GM18526 (cell line): ENCODE results near the gene USP40.

Experiments used
- POLR2A ChIP-seq: IDR thresholded peaks from 3 replicates; pipeline ENCODE4 v1.6.1; 2011; ENCODE audit not compliant: insufficient read length; ENCODE audit errors: extremely low read depth

The USP40 gene

DNA sequence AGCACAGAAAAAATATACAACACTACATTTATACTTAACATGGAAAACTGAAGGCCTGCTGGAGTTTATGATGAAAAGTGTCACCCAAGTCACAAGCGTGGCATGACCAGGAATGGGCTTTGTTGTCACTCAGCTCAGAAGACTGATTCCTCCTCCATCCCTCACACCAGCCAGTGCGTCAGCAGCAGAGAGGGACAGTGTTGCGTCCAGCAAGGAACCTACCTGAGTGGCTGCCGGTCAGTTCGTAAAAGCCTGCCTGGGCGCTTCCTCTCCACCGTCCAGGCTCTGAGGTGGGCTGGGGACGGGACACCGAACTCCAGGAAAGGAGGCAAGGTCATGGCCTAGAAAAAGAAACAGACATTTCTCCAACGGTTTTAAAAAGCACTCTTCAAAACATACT lies 77.4 kb downstream of the USP40 start:
- TF ChIP-seq POLR2A: no peak

DNA sequence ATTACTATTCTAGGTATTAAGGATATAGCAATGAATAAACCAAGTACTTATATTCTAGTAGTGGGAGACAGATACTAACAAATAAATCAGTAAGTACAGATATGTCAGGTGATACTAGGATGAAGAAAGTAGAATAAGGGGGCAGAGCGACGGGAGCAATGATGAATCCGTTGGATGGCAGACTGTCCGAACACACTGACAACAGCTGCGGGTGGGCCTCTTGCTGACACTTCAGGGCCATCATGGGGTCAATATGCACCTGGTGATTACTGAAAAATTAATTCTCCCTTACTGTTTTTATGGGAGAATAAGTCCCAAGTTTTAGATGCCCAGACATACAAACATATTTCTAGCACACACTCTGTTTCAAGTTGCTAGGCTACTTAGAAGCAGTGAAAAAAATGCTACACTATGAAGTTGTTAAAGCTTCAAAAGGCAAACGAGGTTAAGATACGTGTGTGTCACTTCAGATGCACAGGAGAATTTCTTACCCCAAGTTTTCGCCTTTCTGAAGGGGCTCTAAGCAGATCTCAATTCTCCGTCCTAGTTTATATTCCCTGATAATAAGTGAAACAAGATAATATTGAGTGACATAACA lies 78.7 kb downstream of the USP40 start:
- no peak for TF ChIP-seq POLR2A

DNA sequence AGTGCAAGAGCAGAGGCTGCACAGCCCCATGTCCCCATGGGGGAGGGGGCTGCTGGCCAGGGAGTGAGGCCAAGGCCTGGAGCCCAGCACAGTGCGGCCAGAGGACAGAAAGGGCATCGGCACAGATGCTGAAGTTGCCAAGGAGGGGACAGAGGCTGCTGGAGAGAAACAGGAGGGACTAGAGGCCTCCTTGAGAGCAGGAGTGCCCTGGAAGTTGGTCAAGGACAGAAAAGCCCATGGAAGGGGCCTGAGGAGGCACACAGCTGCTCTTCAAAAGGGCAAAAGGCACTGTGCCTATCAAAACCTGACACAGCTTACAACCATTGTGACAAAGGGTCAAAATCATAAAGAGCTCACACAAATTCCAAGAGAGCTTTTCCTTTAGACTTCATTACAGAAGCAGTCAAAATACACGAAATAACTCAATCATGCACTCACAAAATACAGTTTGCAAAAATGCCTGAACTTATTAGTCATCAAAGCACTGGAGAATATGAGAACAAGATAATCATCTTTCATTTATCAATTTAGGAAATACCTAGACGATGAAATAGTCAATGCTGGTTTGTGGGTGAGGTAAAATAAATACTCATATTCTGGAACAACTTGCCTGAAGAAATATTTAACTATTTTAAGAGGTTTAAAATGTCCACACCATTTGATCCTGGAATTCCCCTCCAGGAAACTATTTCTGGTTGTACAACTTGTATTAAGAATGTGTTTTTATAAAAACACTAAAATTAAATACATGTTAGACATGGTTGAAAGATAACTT lies 79.6 kb downstream of the USP40 start:
- TF ChIP-seq POLR2A: no peak

DNA sequence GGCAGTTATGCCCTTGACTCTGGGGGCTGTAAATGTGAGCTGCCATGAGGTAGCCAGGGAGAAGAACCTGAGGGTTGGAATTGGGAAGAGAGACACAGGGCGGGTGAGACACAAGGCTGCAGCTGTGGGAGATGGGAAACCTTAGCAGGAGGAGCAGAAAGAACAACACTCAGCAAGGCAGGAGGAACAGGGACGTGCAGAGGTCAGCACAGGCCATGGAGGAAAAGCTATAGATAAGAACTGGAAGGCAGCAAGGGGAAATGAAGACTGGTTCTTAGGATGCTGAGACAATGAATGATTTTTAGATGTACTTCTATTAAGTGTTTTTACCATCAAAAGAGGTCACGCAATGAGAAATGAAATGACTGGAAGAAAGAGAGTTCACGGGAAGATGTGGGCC lies 80.2 kb downstream of the USP40 start:
- no peak for TF ChIP-seq POLR2A

DNA sequence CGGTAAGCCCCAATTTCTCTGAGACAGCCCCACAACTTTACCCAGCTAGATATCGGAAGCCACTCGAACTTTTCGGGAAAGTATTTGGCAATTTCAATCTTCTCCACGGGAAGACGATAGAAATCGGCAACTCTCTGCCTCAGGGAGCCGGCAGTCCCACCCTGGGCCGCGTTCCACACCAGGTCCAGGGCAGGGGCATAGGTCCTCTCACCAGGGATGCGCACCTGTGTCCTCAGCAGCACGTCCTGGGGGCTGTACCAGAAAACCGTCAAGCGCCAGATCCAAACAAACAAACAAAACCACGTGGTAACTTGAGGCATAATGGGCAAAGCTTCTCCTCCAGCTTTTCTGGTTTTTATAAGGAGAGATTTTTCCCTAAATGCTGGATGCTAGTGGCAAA lies 80.9 kb downstream of the USP40 start:
- no peak for TF ChIP-seq POLR2A

DNA sequence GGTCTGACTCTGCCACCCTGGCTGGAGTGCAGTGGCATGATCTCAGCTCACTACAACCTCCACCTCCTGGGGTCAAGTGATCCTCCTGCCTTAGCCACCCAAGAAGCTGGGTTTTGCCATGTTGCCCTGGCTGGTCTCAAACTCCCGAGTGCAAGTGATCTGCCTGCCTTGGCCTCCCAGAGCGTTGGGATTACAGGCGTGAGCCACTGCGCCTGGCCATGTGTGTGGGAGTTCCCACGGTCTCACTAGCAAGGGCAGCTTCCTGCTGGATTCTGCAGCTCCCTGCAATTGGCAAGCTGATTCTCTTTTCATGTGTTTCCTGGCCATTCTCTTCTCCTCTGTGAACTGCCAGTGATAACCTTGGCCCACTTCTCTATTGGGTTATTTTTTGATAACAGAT lies 84.0 kb downstream of the USP40 start:
- TF ChIP-seq POLR2A: no peak

DNA sequence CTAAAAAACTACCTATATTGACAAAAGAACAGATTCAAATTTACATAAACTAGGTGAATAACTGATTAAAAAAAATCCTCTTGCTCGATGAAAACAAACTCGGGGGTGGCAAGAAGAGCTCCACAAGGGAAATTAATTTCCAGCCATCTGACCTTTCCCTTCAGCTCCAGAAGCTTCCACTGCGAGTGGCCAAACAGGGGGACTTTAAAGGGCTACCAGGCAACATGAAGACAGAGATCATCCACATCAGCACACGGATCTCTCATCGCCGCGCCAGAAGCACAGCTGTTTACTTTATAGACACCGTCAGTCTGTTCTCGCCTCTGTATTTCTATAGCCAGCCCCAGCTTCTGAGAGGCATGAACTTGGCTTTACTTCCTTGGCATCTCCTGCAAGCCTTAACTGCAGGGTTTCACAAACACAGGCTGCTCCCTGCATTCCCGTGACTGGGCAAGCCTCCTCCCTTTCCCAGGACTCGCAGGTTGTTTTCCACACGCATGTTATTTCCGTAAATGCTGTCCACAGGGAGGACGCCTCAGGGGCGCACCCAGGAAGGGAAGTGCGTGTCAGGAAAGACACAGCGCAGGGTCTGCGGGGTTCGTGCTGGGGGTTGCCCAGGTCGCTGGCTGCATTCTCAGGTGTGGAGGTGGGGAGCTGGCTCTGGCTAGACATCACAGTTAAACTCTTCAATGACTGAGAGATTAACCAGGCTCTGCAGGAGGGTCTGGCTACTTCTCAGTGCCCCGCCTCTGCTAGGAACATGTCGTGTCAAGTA lies 85.0 kb downstream of the USP40 start:
- TF ChIP-seq POLR2A: no peak

DNA sequence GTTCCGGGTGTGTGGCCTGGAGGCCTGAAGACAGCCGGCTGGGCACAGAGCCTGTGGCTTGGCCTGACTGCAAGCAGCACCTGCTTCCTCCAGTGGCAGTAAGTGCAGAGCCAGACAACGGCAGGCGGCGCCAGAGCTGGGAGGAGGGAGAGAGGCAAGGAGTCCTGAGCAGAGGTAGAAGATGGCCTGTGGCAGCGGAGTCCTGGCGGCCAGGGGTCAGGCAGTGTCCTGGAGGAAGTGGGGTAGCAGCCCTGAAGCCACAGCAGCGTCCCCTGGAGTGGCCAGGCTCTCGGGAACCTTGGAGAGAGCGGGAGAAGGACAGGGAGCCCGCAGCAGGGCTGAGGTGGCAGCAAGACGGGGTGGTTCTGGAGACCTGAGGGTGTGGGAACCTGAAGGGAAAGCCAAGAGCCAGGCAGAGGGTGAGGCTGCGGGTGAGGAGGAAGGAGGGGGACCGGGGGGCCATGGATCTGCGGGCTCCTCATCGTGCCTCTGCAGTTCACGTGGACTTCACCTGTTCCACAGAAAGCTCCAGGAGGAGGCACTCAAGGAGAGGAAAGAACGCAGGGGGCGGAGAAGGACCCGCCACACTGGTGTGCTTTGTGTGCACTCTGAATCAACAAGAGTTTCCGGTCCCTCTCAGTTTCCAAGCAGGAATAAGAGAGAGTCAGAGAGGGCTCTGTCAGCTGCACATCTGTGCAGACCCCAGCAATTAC lies 85.9 kb downstream of the USP40 start:
- TF ChIP-seq POLR2A: no peak

DNA sequence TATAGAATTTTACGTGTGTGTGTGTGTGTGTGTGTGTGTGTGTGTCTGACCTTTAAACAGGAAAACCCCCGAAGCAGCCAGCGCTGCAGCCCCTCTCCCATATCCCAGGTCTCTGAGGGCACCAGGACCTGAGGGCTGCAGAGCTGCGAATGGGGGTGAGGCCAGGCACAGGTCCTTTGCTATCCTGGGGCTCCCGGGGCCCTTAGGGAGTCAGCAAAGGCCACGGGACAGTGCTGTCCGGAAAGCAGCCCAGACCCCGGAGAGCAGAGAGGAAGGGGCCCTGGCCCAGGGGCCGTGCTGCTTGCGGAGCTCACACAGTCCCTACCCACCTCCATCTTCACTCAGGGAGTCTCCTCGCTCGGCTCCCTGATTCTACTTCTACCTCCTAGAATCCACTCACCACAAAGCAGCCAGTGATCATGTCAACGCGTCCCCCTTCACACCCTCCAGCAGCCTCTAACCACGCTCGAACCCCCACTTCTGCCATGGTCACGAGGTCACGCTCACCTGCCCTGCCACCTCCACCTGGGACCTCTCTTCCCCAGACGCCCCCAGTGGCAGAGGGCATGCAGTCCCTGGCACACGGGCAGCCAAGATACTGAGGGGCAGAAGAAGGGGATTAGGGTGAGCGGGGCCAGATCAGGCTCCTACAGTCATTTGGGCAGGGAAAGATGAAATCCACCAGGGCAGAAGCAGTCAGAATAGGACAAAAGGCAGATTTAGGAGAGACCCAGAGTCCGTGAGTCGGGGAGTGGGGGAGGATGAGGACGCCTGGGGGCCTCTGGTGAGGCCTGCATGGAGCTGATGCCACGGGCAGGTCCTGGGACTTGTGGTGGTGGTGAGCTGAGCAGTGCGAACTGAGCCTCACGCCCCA lies 86.7 kb downstream of the USP40 start:
- TF ChIP-seq POLR2A: no peak

DNA sequence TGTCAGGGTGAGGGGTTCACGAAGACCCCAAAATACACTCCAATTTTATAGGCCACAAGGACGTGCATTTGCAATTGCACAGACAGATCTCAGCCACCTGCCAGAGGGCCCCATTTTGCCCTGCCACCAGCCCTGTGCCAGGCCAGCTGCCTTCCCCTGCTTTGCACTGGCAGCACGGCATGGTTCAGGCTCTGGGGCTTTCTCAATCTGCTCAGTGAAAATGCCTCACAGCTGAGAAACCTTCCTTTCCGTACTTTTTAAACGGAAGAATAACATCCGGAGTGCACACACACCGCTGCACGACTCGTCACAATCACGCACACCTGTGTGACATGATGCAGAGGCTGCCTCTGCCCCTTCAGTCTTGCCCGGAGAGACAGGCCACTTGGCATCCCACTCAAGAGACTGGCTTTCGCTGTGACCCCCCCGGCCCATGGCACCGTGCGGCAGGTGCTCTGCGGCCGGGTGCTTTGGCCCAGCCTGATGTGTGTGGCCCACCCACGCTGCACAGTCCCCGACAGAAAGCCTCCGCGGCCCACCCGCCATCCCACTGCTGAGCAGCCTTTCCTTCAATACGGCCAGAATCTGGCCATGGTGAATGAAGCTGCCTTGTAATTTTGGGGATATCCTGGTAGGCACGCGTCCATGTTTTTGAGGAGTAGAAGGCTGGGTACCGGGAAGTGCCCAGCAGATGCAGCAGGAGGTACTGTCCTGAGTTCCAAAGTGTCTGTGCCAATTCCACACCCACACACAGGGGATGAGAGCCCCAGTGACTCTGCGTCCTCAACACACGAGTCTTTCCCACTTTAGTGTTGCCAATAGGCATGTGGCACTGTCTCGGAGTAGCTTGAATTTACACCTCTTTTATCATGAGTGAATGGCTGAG lies 88.8 kb downstream of the USP40 start:
- TF ChIP-seq POLR2A: no peak

DNA sequence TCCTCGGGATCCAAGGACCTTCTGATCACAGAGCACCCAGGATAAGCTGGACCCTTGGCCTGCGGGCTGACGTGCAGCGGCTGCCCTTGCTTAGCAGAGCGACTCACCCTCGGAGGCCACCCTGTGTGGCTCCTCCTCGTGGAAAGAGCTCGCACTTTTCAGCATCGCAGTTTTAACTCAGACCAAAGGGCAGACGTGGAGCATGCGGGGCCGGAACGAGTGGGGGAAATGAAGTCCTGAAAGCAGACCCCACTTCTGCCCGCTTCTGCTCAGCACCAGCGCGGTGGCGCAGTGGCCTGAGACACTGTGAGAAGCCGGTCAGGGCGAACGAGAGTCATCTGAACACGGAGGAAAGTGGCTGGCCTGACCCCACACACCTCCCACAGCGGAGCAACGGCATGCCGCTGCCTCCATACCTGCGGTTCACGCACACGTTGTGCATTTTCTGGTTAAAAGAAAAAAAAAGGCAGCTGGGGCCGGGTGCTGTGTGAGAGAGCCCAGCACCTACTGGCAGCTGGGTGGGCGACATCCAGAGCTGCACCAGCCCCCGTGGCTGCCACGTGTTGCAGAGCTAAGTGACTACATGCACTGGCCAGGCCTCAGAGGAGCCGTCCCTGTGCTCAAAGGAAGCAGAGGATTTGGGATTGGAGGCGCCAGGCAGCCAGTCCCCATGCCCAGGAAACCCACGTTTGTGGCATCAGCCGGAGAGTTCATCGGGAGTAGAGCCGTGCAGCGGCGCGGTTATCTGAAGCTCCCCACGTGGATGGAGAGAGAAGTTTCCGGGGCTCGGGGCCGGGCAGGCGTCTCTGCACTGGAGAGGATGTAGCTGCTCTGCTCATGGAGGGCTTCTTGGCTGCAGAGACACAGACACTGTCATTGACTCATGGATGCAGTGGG lies 89.7 kb downstream of the USP40 start:
- no peak for TF ChIP-seq POLR2A

DNA sequence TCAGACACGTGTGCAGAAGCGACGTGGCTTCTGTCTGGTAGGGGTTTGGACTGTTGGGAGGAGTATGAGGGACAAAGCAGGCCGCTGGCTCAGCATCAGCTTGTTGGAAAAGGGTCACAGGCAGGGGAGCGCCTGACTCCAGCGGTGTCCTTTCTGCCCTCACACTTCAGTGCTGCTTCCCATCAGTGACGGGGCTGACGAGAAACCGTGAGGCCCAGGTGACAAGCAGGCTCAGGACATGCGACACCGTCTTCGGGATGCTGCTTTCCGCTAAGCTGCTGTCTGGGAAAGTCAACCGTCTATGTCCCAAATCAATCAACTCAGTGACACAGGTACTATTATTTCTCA lies 90.5 kb downstream of the USP40 start:
- no peak for TF ChIP-seq POLR2A

DNA sequence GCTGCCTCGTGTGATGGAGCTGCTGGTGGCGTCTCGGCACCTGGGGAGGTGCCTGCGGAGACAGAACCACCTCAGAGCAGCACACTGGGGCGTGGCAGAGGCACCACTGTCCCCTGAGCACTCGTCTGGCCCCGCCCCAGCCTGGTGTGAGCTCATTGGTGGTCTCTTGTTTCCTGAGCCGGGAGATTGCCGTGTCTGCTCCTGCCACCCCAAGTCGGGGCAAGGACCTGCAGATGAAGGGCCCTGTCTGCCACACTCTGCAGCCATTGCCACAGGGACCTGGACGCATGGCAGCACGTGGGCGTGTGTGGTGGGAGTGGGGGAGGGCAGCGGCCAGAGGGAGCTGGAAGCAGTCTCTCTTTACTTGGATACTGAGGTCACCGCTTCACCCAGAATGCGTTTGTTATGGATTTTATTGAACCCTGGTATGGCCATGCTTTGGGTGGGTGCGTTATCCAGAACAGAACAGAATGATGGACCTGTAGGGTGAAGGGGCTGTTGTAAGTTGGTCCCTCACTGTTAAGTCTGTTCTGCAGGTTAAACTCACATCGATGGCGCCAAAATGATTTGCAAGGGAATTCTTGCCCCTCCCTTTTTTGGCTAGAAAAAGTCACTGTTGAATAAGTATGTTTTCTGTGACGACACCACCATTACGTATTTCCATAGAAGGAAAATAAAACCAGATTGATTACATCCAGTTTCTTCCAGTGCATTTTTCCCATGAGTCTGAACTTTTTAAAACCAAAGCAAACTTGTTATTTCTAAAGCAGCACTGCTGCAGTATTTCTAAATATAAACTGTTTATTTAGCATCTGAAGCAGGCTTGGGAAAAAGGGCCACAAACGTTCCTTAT lies 92.0 kb downstream of the USP40 start:
- no peak for TF ChIP-seq POLR2A
